Activated naive CD8-positive, alpha-beta T cell treated with anti-CD3 and anti-CD28 coated beads, Interleukin-2, amount 10 ng/mL, durations not matched to agents 7 days and 5 days (primary cell): ENCODE data around the gene BTBD1. TPM values are rescaled to one million over a fixed set of nuclear protein-coding genes. Genes with fewer than 3 reads are reported as not detected.

Experiments used
- ATAC-seq: fragments of 150-1000 bp; cut with Tn5 transposase; one replicate; pipeline ENCODE4 v1.10.0; 2021; ENCODE audit warnings: low read depth, moderate library complexity
- POLR2A ChIA-PET: fragments of 350-600 bp; sonication (Branson Sonifier 250); formaldehyde crosslinking; loops from one replicate; lab custom pipeline; 2021; ENCODE audit warnings: antibody characterized with exemption; lab: Charles Lee
- DNase-seq: peaks from one replicate; pipeline ENCODE4 v3.0.0; 2021
- H3K27ac Mint-ChIP-seq: one replicate; pipeline ENCODE4 v1.8.0; 2022; ENCODE audit warnings: mild to moderate bottlenecking, mixed read lengths
- H3K27me3 Mint-ChIP-seq: one replicate; pipeline ENCODE4 v1.8.0; 2022; ENCODE audit warnings: mild to moderate bottlenecking, moderate library complexity, mixed read lengths
- H3K36me3 Mint-ChIP-seq: one replicate; pipeline ENCODE4 v1.8.0; 2021; ENCODE audit warnings: mild to moderate bottlenecking, mixed read lengths
- H3K4me1 Mint-ChIP-seq: one replicate; pipeline ENCODE4 v1.8.0; 2021; ENCODE audit warnings: mixed read lengths
- H3K4me3 Mint-ChIP-seq: one replicate; pipeline ENCODE4 v1.8.0; 2022; ENCODE audit warnings: mild to moderate bottlenecking, moderate library complexity, mixed read lengths
- H3K9me3 Mint-ChIP-seq: one replicate; pipeline ENCODE4 v1.8.0; 2021; ENCODE audit warnings: mixed read lengths
- total RNA-seq, 2 experiments: library from RNA; stranded (reverse); gene quantifications; one replicate each; pipeline ENCODE4 v1.2.3, GENCODE V29; 2021

Gene BTBD1
- 10 to 100 TPM; 56.3 to 59.2 TPM for total RNA-seq

DNA sequence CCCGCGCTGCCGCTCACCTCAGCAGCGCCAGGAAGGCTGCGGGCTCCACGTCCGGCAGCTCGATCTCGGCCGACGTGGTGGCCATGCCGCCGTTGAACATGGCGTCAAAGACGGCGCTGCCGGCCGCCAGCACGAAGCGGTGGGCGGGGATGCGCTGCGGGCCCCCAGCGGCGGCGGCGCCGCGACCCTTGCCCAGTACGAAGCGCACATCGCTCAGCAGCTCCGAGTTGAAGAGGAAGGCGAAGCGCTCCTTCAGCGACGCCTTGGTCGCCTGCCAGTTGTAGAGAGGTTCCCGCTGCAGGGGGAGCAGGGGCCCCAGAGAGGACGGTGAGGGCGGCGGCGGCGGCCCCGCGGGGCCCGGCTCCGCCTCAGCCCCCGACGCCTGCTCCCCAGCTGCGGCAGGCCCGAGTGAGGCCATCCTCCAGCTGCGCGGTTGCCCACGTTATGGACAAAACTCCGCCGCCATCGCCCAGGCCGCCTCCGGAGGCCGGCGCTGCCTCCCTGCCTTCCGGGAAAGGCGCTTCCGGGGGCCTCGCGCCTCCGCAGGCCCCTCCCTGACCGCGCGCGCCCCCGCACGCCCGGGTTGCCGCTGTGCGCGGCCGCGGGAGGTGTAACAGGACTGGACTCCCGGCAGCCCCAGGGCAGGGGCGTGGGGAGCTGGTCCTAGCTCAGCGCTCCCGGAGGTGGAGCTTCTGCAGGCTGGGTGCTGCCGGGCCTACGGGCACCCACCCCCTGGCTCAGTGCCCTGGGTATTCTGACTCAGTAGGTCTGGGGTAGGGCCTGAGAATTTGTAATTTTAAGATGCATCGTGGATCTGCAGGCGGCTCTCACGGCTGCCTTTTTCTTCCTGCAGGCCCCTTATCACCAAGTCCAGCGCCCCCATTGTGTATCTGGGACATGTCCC, at the start of gene BTBD1:
Gene BTBD1, minus strand, starts transcription at position 519 of the 904 bp plus-strand sequence. Its CDS starts 101 bp downstream, at position 418.
- ATAC-seq = peak; percentile 87
- peak; percentile 93 for DNase-seq
- H3K27ac Mint-ChIP-seq = peak within 1 kb of the TSS; percentile 77
- peaks cover 6% of the 10 kb centered on the region for H3K9me3 Mint-ChIP-seq
- H3K4me3 Mint-ChIP-seq = peak within 1 kb of the TSS; percentile 69
- POLR2A ChIA-PET = interaction anchor here (0.5 to 3.0 kb wide), 14 partner anchors 10 to 527 kb away, joined by 3 to 36 read pairs (median 4); partner anchors contain the start of genes C15orf40, RAMAC, RPS17 and TM6SF1
- H3K27me3 Mint-ChIP-seq = no peaks in the 10 kb centered on the region
- H3K36me3 Mint-ChIP-seq = peaks cover 8% of the 10 kb centered on the region
- peaks cover 14% of the 10 kb centered on the region for H3K4me1 Mint-ChIP-seq

- Mint-ChIP-seq H3K36me3 (peaks cover 43% of the 10 kb centered on the region), H3K9me3 (peaks cover 3% of the 10 kb centered on the region), H3K27me3 (no peaks in the 10 kb centered on the region), H3K4me3 (no peak overlapping the region), H3K4me1 (peaks cover 12% of the 10 kb centered on the region), H3K27ac (no peak overlapping the region)
- POLR2A ChIA-PET = no interaction called here
- no peak for DNase-seq
- no peak for ATAC-seq
These were observed 48.9 kb upstream of the BTBD1 start for GRCh38 chr15:83115831-83116565.

DNA sequence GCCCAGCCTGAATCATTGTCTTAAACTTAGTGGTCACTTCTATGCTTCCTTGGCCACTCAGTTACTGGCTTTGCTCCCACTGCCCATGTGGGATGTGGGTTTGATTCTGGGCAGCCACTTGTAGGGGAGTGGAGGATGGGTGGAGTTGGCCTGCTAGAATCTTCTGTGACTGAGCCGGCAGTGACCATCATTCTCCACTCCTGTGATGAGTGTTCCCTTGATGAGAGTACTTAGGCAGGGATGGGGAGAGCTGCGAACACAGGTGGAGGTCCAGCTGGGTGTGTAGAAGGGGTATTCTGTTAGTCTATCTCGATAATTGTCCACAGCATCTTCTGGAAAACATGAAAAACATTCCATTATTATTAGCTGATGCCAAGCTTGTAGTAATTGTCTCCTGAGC, 48.4 kb upstream of the BTBD1 start:
- H3K4me3 Mint-ChIP-seq = no peak overlapping the region
- H3K27ac Mint-ChIP-seq = no peak overlapping the region
- no peak for ATAC-seq

GRCh38 chr15:83114856-83115255, 47.8 kb upstream of the BTBD1 start:
- no peak overlapping the region for H3K27ac Mint-ChIP-seq
- POLR2A ChIA-PET = interaction anchor here (0.7 kb wide), 1 partner anchor 24 kb away, joined by 3 read pairs; no protein-coding TSS in a partner anchor
- peaks cover 18% of the 10 kb centered on the region for H3K4me1 Mint-ChIP-seq
- DNase-seq (no peak), ATAC-seq (no peak)
- peaks cover 3% of the 10 kb centered on the region for H3K9me3 Mint-ChIP-seq
- H3K36me3 Mint-ChIP-seq = peaks cover 45% of the 10 kb centered on the region
- no peaks in the 10 kb centered on the region for H3K27me3 Mint-ChIP-seq
- H3K4me3 Mint-ChIP-seq = no peak overlapping the region

More for the DNA sequence above, 48.4 kb upstream of the BTBD1 start:
- DNase-seq = no peak
- POLR2A ChIA-PET = no interaction called here
- peaks cover 3% of the 10 kb centered on the region for H3K9me3 Mint-ChIP-seq
- H3K27me3 Mint-ChIP-seq = no peaks in the 10 kb centered on the region
- peaks cover 44% of the 10 kb centered on the region for H3K36me3 Mint-ChIP-seq
- peaks cover 13% of the 10 kb centered on the region for H3K4me1 Mint-ChIP-seq

DNA sequence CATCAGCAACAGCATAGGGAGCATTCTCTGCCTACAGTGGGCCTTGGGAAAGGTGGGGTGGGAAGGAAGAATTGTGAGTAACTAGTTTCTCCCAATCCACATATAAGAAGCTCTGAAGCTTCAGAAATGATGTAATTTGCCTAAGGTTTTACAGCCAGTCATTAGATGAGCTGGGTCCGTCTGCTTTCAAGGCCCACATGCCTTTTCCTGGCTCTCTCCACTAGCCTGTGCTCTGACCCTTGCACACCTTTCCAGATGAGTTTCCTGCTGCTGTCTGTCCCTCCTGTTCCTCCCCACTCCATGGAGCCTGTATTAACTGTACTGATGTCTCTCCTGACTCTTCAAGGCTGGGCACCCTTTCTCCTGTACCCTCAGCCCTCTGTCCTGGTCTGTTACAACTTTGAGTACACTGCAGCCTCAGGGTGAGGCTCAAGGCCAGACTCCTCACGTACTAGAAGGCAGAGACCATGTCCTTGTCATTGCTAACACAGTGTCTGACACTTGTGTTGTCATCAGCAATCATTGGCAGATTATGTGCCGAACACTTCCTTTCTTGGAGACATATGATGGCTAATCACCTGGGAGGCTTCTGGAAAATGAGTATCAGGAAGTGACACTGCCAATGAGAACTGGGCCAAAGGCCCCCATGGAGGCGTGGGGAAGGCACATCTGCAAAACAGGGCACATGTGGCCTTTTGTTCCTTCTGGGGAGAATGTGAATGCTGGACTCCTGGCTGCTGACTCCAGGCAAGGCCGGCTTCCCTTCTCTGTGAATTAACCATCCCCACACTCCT, 47.0 kb upstream of the BTBD1 start:
- no peak for DNase-seq
- ATAC-seq = no peak
- Mint-ChIP-seq H3K36me3 (peaks cover 42% of the 10 kb centered on the region), H3K27ac (no peak overlapping the region), H3K27me3 (no peaks in the 10 kb centered on the region), H3K9me3 (peaks cover 3% of the 10 kb centered on the region), H3K4me3 (no peak overlapping the region), H3K4me1 (peaks cover 26% of the 10 kb centered on the region)
- POLR2A ChIA-PET = interaction anchor here (0.7 kb wide), 1 partner anchor 25 kb away, joined by 3 read pairs; no protein-coding TSS in a partner anchor

DNA sequence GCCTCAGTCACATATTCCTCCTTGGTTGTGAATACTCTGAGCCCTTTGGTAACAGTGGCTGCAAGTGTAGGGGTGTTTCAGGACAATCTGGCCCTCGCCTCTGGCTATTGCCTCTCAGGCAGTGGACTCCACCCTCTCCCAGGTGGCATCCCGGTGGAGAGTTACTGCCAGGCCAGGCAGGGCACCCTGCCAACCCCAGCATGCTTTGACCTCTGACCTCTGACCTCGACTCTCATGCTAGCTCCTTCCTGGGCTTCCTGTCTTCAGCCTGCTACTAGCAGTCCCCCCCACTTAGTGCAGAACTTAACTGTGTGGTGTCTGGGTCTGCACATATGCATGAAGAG, 45.9 kb upstream of the BTBD1 start:
- Mint-ChIP-seq H3K4me3 (no peak overlapping the region), H3K36me3 (peaks cover 45% of the 10 kb centered on the region), H3K9me3 (peaks cover 3% of the 10 kb centered on the region), H3K27ac (no peak overlapping the region), H3K27me3 (no peaks in the 10 kb centered on the region), H3K4me1 (peaks cover 33% of the 10 kb centered on the region)
- DNase-seq = no peak
- ATAC-seq = no peak
- POLR2A ChIA-PET = no interaction called here

GRCh38 chr15:83112233-83112955, 45.3 kb upstream of the BTBD1 start:
- H3K27me3 Mint-ChIP-seq = no peaks in the 10 kb centered on the region
- POLR2A ChIA-PET = no interaction called here
- H3K9me3 Mint-ChIP-seq = peaks cover 3% of the 10 kb centered on the region
- no peak for ATAC-seq
- no peak overlapping the region for H3K4me3 Mint-ChIP-seq
- peak overlapping the region; percentile 27 for H3K27ac Mint-ChIP-seq
- DNase-seq = no peak
- peaks cover 45% of the 10 kb centered on the region for H3K36me3 Mint-ChIP-seq
- H3K4me1 Mint-ChIP-seq = peaks cover 33% of the 10 kb centered on the region

DNA sequence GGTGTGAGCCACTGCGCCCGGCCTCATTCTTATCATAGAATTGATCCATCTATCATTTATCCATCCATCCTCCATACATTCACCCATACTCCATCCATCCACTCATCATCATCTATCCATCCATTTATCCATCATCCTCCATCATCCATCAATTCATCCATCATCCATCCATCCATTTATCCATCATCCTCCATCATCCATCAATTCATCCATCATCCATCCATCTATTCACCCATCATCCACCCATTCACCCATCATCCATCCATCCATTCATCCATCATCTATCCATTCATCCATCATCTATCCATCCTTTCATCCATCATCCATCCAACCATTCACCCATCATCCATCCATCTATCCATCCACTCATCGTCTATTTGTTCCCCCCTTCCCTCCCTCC, 44.1 kb upstream of the BTBD1 start:
- DNase-seq = no peak
- Mint-ChIP-seq H3K4me3 (no peak overlapping the region), H3K27me3 (peaks cover 5% of the 10 kb centered on the region), H3K9me3 (peaks cover 3% of the 10 kb centered on the region), H3K4me1 (peaks cover 38% of the 10 kb centered on the region), H3K27ac (peak overlapping the region; percentile 34), H3K36me3 (peaks cover 45% of the 10 kb centered on the region)
- POLR2A ChIA-PET = no interaction called here
- no peak for ATAC-seq

- Mint-ChIP-seq H3K27ac (peak overlapping the region; percentile 90), H3K4me3 (no peak overlapping the region)
- ATAC-seq = no peak
These were observed 43.3 kb upstream of the BTBD1 start for GRCh38 chr15:83110381-83110780.

DNA sequence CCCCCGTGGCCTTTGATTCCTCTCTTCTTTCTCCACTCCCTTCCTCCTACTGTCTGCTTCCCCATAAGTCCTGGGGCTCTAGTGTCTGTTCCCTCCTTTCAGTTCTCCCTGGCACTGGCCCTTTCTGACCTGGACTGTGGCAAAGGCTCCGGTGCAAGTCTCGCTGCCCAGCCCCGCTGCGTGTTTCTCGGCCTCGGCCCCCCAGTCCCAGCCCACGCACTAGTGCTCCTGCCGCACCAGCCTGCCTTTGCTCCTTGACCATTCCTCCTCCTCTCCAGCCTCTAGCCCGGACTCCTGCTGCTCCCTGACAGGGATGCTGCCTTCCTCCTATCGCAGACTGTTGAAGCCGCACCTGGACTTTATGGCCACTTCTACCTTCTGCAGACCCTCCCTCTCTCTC, 42.5 kb upstream of the BTBD1 start:
- no peak for ATAC-seq
- peaks cover 35% of the 10 kb centered on the region for H3K36me3 Mint-ChIP-seq
- H3K27me3 Mint-ChIP-seq = peaks cover 8% of the 10 kb centered on the region
- peak overlapping the region; percentile 90 for H3K27ac Mint-ChIP-seq
- POLR2A ChIA-PET = interaction anchor here (2.8 to 5.2 kb wide), 2 partner anchors 42 to 98 kb away, joined by 25 to 36 read pairs; partner anchors contain the start of genes BTBD1 and C15orf40
- no peak for DNase-seq
- peak overlapping the region; percentile 94 for H3K4me3 Mint-ChIP-seq
- H3K9me3 Mint-ChIP-seq = peaks cover 3% of the 10 kb centered on the region
- peaks cover 41% of the 10 kb centered on the region for H3K4me1 Mint-ChIP-seq

More at GRCh38 chr15:83110381-83110780, 43.3 kb upstream of the BTBD1 start:
- Mint-ChIP-seq H3K27me3 (peaks cover 7% of the 10 kb centered on the region), H3K36me3 (peaks cover 40% of the 10 kb centered on the region), H3K9me3 (peaks cover 3% of the 10 kb centered on the region), H3K4me1 (peaks cover 40% of the 10 kb centered on the region)
- POLR2A ChIA-PET = no interaction called here
- no peak for DNase-seq

DNA sequence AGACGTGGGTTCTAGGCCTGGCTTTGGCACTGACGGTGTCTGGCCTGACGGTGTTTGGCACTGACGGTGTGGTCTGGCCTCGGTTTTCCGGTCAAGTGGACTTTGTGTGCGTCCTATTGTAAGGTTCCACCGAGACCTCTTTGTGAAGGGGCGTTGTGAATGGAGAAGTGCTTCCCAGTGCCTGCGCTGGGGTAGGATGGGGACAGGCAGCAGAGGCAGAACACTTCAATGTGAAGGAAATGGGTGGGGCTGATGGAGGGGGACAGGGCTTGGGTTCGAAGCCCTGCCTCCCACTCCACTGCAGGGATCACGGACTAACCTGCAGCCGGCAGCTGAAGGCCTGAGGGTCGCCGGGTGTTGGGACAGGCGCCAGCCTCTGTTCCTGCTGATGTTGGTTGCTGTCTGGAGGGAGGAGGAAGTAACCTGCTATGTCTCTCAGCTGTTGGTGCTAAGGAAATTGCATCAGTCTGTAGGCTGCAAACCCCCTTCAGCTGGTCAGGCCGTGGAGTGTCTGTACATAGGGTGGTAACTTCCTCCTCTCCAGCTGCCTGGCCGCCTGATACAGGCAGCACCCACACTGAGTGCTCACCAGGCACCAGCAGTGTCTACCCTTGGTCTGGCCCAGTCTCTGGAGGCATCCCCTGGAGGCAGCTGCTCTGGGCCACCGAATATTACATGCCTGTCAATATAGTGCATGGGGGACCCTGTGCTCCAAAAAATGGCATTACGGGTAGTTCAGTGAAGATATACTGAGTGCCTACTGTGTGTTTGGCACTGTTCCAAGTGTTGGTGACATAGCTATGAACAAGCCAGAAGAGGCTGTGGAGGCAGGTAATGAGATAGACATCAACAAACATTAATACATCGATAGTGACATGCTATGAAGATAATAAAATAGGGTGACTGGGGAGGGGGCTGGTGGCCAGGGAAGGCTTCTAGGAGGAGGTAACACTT, 41.5 kb upstream of the BTBD1 start:
- peaks cover 10% of the 10 kb centered on the region for H3K27me3 Mint-ChIP-seq
- H3K4me3 Mint-ChIP-seq = peak overlapping the region; percentile 94
- peak overlapping the region; percentile 90 for H3K27ac Mint-ChIP-seq
- peak; percentile 63 for DNase-seq
- H3K9me3 Mint-ChIP-seq = peaks cover 3% of the 10 kb centered on the region
- peak; percentile 82 for ATAC-seq
- H3K4me1 Mint-ChIP-seq = peaks cover 41% of the 10 kb centered on the region
- peaks cover 27% of the 10 kb centered on the region for H3K36me3 Mint-ChIP-seq
- POLR2A ChIA-PET = interaction anchor here (0.6 to 5.2 kb wide), 10 partner anchors 18 to 568 kb away, joined by 3 to 36 read pairs (median 3); partner anchors contain the start of genes BTBD1, C15orf40, HDGFL3 and RPS17
